IPS-20b (cell line): ENCODE measurements around the gene PDE2A.

Experiments
- H3K27ac ChIP-seq: one replicate; pipeline ENCODE4 v1.5.1; 2013; ENCODE audit warnings: low read length
- H3K27me3 ChIP-seq: 2 replicates; pipeline ENCODE4 v1.6.1; 2013; ENCODE audit warnings: mild to moderate bottlenecking, low read length, inconsistent platforms; ENCODE audit not compliant: insufficient read depth
- H3K36me3 ChIP-seq: 2 replicates; pipeline ENCODE4 v1.6.1; 2013; ENCODE audit warnings: low read depth, mild to moderate bottlenecking, inconsistent platforms, low read length, moderate library complexity; ENCODE audit not compliant: insufficient read depth
- H3K4me1 ChIP-seq: 2 replicates; pipeline ENCODE4 v1.6.1; 2013; ENCODE audit warnings: mild to moderate bottlenecking, control low read depth, inconsistent platforms, low read length, moderate library complexity; ENCODE audit not compliant: insufficient read depth
- H3K4me3 ChIP-seq: 2 replicates; pipeline ENCODE4 v1.5.1; 2013; ENCODE audit warnings: mild to moderate bottlenecking, low read length, inconsistent platforms
- H3K9ac ChIP-seq: 2 replicates; pipeline ENCODE4 v1.6.1; 2013; ENCODE audit warnings: low read depth, mild to moderate bottlenecking, inconsistent platforms, low read length, moderate library complexity
- H3K9me3 ChIP-seq: 2 replicates; pipeline ENCODE4 v1.6.1; 2013; ENCODE audit warnings: mild to moderate bottlenecking, low read depth, low read length, inconsistent platforms; ENCODE audit not compliant: insufficient read depth

Gene PDE2A

DNA sequence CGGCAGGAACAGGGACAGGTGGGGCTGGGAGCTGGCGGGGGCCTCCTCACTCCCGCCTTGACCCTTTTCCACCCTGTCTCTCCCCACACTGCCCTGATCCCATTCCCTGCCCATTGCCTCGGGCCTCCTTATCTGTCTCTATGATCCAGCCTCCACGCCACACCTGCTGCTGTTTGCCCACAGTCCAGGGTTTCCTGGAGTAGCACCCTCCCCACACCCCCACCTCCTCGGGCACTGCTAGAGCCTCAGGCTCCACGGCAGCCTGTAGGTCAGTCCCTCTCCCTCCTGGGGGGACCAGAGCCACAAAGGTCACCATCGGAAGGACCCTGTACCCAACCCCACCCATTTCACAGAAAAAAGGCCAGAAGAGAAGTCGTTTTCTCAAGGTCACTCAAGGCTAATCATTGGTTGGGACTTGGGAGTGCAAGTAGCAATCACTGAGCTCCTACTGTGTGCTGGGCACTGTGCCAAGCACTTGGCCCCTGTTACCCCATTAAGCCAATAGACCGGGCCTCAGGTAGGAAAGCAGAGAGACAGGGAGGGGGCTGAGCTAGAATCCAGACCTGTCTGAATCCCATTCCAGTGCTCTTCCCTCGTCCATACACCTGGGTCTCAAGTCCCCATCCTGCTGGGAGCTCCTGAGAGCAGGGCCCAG is 71.8 kb downstream of the PDE2A start:
- no peak overlapping the region for H3K4me3 ChIP-seq
- no peaks in the 10 kb centered on the region for H3K36me3 ChIP-seq
- no peak overlapping the region for H3K27ac ChIP-seq
- H3K9ac ChIP-seq: no peak overlapping the region
- H3K4me1 ChIP-seq: no peaks in the 10 kb centered on the region
- no peaks in the 10 kb centered on the region for H3K9me3 ChIP-seq
- H3K27me3 ChIP-seq: peaks cover 14% of the 10 kb centered on the region

DNA sequence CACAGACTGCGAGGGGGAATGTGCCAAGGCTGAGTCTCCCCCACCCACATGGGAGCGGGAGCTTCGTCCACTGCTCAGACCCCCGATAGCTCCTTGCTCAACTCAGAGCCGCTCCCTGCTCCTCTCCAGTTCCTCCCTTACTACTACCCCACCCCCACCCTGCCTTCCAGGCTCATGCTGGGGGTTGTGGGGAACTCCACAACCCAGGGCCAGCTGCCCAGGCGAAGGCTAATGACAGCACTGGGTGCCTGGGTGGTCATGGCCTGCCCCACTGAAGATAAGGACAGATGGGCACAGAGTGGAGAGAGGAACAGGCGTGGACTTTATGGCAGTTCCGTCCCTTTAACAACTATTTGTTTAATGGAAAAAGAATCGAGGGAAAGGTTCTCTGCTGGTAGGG is 73.7 kb downstream of the PDE2A start:
- Histone ChIP-seq H3K4me3 (no peak overlapping the region), H3K9me3 (no peaks in the 10 kb centered on the region), H3K9ac (no peak overlapping the region), H3K27ac (no peak overlapping the region), H3K27me3 (peaks cover 27% of the 10 kb centered on the region), H3K4me1 (peaks cover 2% of the 10 kb centered on the region; the same call in 1 of the 2 replicates), H3K36me3 (no peaks in the 10 kb centered on the region)

DNA sequence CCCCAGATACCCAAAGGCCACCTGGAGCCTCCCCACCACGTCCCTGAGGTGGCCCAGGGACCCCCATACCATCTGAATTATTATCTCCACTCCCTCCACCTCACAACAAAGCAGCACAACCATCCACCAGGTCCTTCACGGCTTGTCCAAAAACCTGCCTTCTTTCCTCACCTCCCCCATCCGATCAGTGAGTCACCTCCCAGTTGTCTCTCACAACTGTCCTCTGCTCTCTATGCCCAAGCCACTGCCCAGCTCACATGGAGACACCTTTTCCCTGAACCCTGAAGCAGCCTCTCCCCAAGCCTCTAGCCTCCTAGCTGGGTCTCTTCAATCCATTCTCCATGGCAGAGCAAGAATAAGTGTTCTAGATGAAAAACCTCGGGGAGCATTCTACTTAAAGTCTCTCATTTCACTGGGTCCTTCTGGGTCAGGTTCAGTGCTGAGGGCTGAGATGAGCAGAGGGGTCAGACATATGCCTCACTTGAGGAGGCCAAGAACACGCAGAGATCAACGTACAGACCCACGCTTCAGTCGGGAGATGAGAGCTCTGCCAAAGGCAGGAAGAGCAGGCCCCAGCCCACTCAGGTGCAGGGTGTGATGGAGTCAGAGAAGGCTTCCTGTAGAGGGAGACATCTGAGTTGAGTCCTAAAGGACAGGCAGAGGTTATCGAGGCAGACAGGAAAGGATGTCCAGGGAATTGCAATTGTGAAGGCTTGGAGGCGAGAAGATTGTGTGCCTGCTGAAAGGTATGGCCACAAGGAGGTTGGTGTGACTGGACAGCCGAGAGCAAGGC is 74.7 kb downstream of the PDE2A start:
- H3K9ac ChIP-seq: no peak overlapping the region
- peaks cover 12% of the 10 kb centered on the region; the same call in 1 of the 2 replicates for H3K4me1 ChIP-seq
- no peak overlapping the region for H3K4me3 ChIP-seq
- H3K27me3 ChIP-seq: peaks cover 35% of the 10 kb centered on the region
- no peaks in the 10 kb centered on the region for H3K36me3 ChIP-seq
- H3K27ac ChIP-seq: no peak overlapping the region
- H3K9me3 ChIP-seq: no peaks in the 10 kb centered on the region

DNA sequence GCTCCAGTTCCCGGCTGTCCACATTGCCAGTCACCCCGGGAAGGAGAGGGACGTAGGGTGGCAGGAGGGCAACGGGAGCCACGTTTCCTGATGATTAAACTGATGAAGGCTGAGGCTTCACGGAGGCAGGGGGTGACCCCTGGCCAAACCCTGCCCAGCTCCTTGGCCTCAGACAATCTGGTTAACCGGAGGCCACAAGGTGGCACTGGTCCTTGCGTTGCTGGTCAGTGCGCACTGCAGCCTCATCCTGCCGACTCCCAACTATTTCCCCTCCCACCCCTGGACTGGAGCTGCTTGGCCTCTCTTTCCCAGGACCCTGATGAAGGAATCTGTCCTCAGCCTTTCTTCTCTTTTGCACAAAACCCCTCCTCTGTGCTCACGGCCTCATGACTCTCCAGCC is 75.3 kb downstream of the PDE2A start:
- H3K4me1 ChIP-seq: peaks cover 19% of the 10 kb centered on the region
- H3K9ac ChIP-seq: no peak overlapping the region
- no peak overlapping the region for H3K27ac ChIP-seq
- no peak overlapping the region for H3K4me3 ChIP-seq
- H3K9me3 ChIP-seq: no peaks in the 10 kb centered on the region
- no peaks in the 10 kb centered on the region for H3K36me3 ChIP-seq
- H3K27me3 ChIP-seq: peaks cover 41% of the 10 kb centered on the region

GRCh38 chr11:72598466-72598865 is 75.8 kb downstream of the PDE2A start:
- H3K9ac ChIP-seq: no peak overlapping the region
- H3K9me3 ChIP-seq: no peaks in the 10 kb centered on the region
- no peaks in the 10 kb centered on the region for H3K36me3 ChIP-seq
- H3K4me1 ChIP-seq: peaks cover 20% of the 10 kb centered on the region
- peaks cover 46% of the 10 kb centered on the region for H3K27me3 ChIP-seq
- no peak overlapping the region for H3K4me3 ChIP-seq
- H3K27ac ChIP-seq: no peak overlapping the region

DNA sequence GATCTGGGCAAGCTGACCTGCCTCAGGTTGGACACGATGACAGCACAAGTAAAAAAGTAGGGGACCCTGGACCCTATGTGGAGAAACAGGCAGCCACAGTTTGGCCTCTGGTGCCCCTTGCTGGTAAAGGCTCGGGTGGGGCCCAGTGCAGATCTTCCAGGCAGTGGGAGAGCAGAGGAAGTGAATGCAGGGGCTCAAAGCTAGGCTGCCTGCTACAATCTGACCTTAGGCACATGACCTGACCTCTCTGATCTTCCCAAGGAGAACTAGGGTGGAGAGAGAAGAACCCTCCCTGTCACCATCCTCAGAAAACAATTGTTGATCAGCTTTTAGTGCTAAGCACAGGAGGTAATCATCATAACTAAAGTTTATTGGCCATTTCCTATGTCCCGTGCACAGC is 76.5 kb downstream of the PDE2A start:
- no peak overlapping the region for H3K9ac ChIP-seq
- peaks cover 20% of the 10 kb centered on the region for H3K4me1 ChIP-seq
- H3K4me3 ChIP-seq: no peak overlapping the region
- H3K27me3 ChIP-seq: peaks cover 53% of the 10 kb centered on the region
- H3K9me3 ChIP-seq: no peaks in the 10 kb centered on the region
- H3K27ac ChIP-seq: no peak overlapping the region
- no peaks in the 10 kb centered on the region for H3K36me3 ChIP-seq

- no peaks in the 10 kb centered on the region for H3K36me3 ChIP-seq
- peaks cover 77% of the 10 kb centered on the region for H3K27me3 ChIP-seq
- no peak overlapping the region for H3K4me3 ChIP-seq
- no peaks in the 10 kb centered on the region for H3K9me3 ChIP-seq
- H3K27ac ChIP-seq: no peak overlapping the region
- H3K9ac ChIP-seq: no peak overlapping the region
- H3K4me1 ChIP-seq: peaks cover 20% of the 10 kb centered on the region
These were observed 78.9 kb downstream of the PDE2A start for GRCh38 chr11:72595292-72595684.

- Histone ChIP-seq H3K9me3 (no peaks in the 10 kb centered on the region), H3K9ac (no peak overlapping the region), H3K27ac (no peak overlapping the region), H3K36me3 (no peaks in the 10 kb centered on the region), H3K4me1 (peaks cover 20% of the 10 kb centered on the region), H3K27me3 (peaks cover 78% of the 10 kb centered on the region), H3K4me3 (no peak overlapping the region)
These were observed 79.5 kb downstream of the PDE2A start for GRCh38 chr11:72594493-72595291.

DNA sequence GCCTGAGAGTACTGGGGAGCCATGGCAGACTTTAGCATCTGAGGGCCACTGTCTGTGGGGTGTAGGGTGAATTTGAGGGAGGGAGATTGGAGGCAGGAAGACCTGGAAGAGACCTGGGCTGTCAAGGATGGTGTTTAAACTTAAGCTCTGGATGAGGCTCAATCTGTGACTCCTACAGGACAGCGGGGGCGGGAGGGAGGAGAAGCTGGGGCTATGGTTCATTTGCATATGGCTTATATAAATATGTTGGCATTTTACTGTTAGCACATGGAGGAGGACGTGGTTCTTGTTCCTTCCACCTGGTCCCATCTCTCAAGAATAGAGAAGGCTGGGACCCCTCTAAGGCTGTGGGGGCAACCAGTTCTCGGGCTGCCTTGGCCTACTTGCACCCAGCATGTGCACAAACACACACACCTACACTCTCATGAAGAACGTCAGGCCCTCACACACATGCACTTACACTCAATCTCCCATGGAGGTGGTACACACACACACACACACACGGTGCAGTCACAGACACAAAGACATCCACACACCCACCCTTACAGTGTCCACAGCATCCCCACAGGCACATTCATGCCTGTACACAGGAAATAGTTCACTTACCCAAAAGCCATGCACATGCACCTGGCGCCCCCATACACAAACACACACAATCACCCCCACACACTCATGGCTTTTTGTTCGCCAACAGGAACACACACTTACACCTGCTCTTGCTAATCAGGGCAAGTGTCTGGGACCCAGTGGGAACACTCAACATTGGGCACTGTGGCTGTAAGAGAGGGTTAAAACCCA is 81.3 kb downstream of the PDE2A start:
- no peaks in the 10 kb centered on the region for H3K9me3 ChIP-seq
- H3K27me3 ChIP-seq: peaks cover 87% of the 10 kb centered on the region
- H3K9ac ChIP-seq: no peak overlapping the region
- no peak overlapping the region for H3K4me3 ChIP-seq
- H3K27ac ChIP-seq: no peak overlapping the region
- H3K4me1 ChIP-seq: peaks cover 20% of the 10 kb centered on the region
- H3K36me3 ChIP-seq: no peaks in the 10 kb centered on the region

DNA sequence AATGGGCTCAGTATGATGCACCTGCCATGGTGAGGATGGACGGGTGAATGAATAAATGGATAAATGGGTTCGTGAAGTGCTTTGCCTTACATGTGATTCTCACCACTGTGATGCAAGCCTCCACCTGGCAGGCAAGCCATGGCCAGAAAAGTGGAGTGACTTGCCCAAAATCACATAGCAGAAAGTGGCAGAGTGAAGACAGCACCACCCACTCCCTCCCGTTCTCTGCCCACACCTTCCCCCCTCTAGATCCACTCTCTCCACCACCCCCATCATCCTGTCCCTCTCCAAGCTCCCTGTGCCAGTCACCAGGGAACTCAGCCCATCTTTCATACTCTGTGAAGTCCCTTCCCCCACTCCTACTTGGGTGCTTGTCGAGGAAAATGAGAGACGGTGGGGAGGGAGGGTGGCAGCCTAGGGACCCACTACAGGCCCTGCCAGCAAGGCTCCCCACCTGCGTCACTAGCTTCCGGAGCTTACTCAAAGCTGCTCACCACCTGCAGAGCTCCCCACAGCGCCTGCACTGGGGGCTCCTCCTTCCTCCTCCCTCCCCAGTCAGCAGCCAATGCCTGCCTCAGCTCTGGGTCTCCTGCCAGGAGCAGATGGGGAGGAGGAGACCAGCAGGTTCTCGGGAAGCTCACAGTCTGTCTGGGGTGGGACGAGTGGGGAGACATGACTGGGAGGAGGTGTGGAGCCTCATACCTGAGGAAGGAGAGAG is 82.3 kb downstream of the PDE2A start:
- Histone ChIP-seq H3K9me3 (no peaks in the 10 kb centered on the region), H3K9ac (no peak overlapping the region), H3K4me1 (peaks cover 20% of the 10 kb centered on the region), H3K27me3 (peaks cover 95% of the 10 kb centered on the region), H3K27ac (no peak overlapping the region), H3K36me3 (no peaks in the 10 kb centered on the region), H3K4me3 (no peak overlapping the region)

GRCh38 chr11:72591023-72591422 is 83.2 kb downstream of the PDE2A start:
- Histone ChIP-seq H3K36me3 (no peaks in the 10 kb centered on the region), H3K4me3 (no peak overlapping the region), H3K27me3 (peaks cover 98% of the 10 kb centered on the region), H3K9ac (no peak overlapping the region), H3K9me3 (no peaks in the 10 kb centered on the region), H3K4me1 (peaks cover 20% of the 10 kb centered on the region), H3K27ac (no peak overlapping the region)
